OCI-LY7 (cell line): Measurements from ENCODE around the gene CCDC74A. TPM values are rescaled to one million over a fixed set of nuclear protein-coding genes. Genes with fewer than 3 reads are reported as not detected.
"Not testable (repeated sequence)": the region's sequence is repeated elsewhere in the genome, so short reads cannot be mapped to it uniquely, and the experiment has no call there.

Experiments used
- BruUV-seq: library from RNA; stranded (reverse); fragments of 400-500 nt; replicated peaks from 2 replicates; lab custom pipeline; 2021; lab: Mats Ljungman, UMichigan
- CTCF ChIA-PET: fragments of 300-600 bp; sonication (Branson Sonifier 250); formaldehyde crosslinking; loops from one replicate; lab custom pipeline; 2022; ENCODE audit warnings: antibody characterized with exemption; ENCODE audit not compliant: unreplicated experiment; lab: Charles Lee
- POLR2A ChIA-PET: fragments of 300-600 bp; sonication (Branson Sonifier 250); formaldehyde crosslinking; loops from one replicate; lab custom pipeline; 2022; ENCODE audit warnings: antibody characterized with exemption; lab: Charles Lee
- DNase-seq: peaks from one replicate; pipeline ENCODE4 v3.0.0-alpha.2; 2015; ENCODE audit warnings: low spot score
- H2AFZ ChIP-seq: fragments of 200-600 bp; sonication (generic), shearing (Covaris generic); 2 replicates; pipeline ENCODE4 v1.6.1; 2014; ENCODE audit warnings: mild to moderate bottlenecking, antibody characterized with exemption, low read length, moderate library complexity
- H3K27ac ChIP-seq: fragments of 200-600 bp; sonication (generic); 2 replicates; pipeline ENCODE4 v1.5.1; 2014; ENCODE audit warnings: mixed run types, low read depth, mild to moderate bottlenecking, moderate library complexity, low read length, inconsistent platforms; ENCODE audit not compliant: poor library complexity, severe bottlenecking
- H3K36me3 ChIP-seq: fragments of 200-600 bp; sonication (generic); 2 replicates; pipeline ENCODE4 v1.6.1; 2014; ENCODE audit warnings: mild to moderate bottlenecking, antibody characterized with exemption, low read length, moderate library complexity, mixed read lengths; ENCODE audit not compliant: insufficient read depth
- H3K4me1 ChIP-seq: fragments of 200-600 bp; sonication (generic); 2 replicates; pipeline ENCODE4 v1.5.1; 2014; ENCODE audit warnings: mild to moderate bottlenecking, low read length; ENCODE audit not compliant: insufficient read depth, poor library complexity, severe bottlenecking
- H3K4me2 ChIP-seq: fragments of 200-600 bp; sonication (generic); 2 replicates; pipeline ENCODE4 v1.6.1; 2014; ENCODE audit warnings: mild to moderate bottlenecking, low read length
- H3K4me3 ChIP-seq: fragments of 200-600 bp; sonication (generic); 2 replicates; pipeline ENCODE4 v1.5.1; 2014; ENCODE audit warnings: mild to moderate bottlenecking, low read depth, low read length; ENCODE audit not compliant: poor library complexity, severe bottlenecking
- H3K79me2 ChIP-seq: fragments of 200-600 bp; sonication (generic); 2 replicates; pipeline ENCODE4 v1.6.1; 2016; ENCODE audit warnings: low read depth, mild to moderate bottlenecking, low read length, moderate library complexity, mixed read lengths; ENCODE audit not compliant: insufficient read depth
- H3K9me2 ChIP-seq: fragments of 200-600 bp; sonication (generic); 2 replicates; pipeline ENCODE4 v1.6.1; 2016; ENCODE audit warnings: mild to moderate bottlenecking, low read length, mixed read lengths; ENCODE audit not compliant: insufficient read depth
- H3K9me3 ChIP-seq: fragments of 200-600 bp; sonication (generic); 2 replicates; pipeline ENCODE4 v1.6.1; 2014; ENCODE audit warnings: mild to moderate bottlenecking, mixed run types, low read length, mixed read lengths
- H4K20me1 ChIP-seq: fragments of 200-600 bp; sonication (generic); 2 replicates; pipeline ENCODE4 v1.6.1; 2014; ENCODE audit warnings: mild to moderate bottlenecking, antibody characterized with exemption, low read length, moderate library complexity, mixed read lengths; ENCODE audit not compliant: insufficient read depth
- EZH2phosphoT487 ChIP-seq: fragments of 200-600 bp; sonication (generic); IDR thresholded peaks from 2 replicates; pipeline ENCODE4 v1.6.1; 2018; ENCODE audit warnings: low read depth, borderline replicate concordance, mild to moderate bottlenecking, mixed run types, antibody characterized with exemption, low read length, moderate library complexity, mixed read lengths
- intact Hi-C: fragments of 100-400 bp; cut with micrococcal nuclease; formaldehyde crosslinking; loops from one replicate; pipeline ENCODE4 v1.10.0; 2022; ENCODE audit not compliant: unreplicated experiment
- total RNA-seq, 2 experiments: library from RNA; depleted of rRNA in 1 of 2; stranded (reverse); fragments of >200 nt in 1 of 2; shearing (Covaris generic) in 1 of 2; gene quantifications; 2 replicates each; pipeline ENCODE4 v1.2.3, GENCODE V29; 2014 to 2022
- TF ChIP-seq, protein P1 (sequence below): fragments of 200-600 bp; sonication (generic); conservative IDR thresholded peaks from 2 replicates; pipeline ENCODE4 v1.5.1; 2014; ENCODE audit warnings: mild to moderate bottlenecking, antibody characterized with exemption, low read length, moderate library complexity, mixed read lengths

Gene CCDC74A
- total RNA-seq, 2 experiments from 2014 or later: 27.1 to 57.4 TPM

DNA sequence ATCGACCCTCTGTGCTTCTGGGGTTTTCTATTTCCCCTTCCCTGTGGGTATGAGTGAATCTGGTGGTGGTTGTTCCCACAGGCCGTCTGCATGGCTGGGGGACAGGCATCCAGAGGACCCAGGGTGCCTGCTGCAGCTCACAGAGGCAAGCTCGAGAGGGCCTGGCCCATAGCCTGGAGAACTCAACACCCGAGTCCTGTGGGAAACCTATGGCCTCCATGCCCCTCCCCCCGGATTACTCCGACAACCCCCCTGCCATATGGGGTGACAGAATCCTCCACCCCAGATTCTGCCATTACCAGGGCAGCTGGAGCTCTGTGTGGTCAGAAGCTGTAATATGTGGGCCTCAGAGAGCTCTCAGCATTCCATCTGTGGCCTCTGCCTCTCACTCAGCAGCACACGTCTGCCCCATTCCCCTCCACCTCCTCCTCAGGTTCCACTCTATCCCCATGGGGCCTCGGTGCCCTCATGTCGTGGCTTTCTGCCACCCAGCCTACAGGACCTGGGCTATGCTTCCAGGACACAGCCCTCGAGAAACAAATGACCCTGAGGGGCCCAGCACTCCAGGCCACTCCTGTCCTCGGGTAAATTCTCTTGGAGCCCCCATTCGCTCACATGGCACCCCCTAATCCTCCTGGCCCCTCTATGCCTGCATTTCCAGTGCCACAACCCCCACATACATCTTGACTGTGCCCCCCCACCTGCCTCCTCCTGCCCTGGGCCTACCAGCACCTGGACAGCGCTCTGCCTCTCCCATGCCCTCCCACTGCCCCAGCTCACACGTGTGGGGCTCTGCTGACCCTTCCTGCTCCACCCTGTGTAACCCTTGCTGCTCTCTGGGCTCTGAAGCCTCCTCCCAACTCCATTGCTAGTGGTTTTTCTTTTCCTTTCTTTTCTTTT is 39.1 kb upstream of the CCDC74A start:
- H3K36me3 ChIP-seq: peaks cover 52% of the 10 kb centered on the region
- no peak overlapping the region for H3K4me2 ChIP-seq
- H4K20me1 ChIP-seq: peaks cover 3% of the 10 kb centered on the region
- no peak overlapping the region for H3K4me3 ChIP-seq
- intact Hi-C loops: no loop called here
- no peak overlapping the region for H2AFZ ChIP-seq
- no peak overlapping the region for H3K27ac ChIP-seq
- BruUV-seq: no TSS peak
- TF ChIP-seq, protein P1, sequence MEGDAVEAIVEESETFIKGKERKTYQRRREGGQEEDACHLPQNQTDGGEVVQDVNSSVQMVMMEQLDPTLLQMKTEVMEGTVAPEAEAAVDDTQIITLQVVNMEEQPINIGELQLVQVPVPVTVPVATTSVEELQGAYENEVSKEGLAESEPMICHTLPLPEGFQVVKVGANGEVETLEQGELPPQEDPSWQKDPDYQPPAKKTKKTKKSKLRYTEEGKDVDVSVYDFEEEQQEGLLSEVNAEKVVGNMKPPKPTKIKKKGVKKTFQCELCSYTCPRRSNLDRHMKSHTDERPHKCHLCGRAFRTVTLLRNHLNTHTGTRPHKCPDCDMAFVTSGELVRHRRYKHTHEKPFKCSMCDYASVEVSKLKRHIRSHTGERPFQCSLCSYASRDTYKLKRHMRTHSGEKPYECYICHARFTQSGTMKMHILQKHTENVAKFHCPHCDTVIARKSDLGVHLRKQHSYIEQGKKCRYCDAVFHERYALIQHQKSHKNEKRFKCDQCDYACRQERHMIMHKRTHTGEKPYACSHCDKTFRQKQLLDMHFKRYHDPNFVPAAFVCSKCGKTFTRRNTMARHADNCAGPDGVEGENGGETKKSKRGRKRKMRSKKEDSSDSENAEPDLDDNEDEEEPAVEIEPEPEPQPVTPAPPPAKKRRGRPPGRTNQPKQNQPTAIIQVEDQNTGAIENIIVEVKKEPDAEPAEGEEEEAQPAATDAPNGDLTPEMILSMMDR: no peak
- no peak for TF ChIP-seq EZH2phosphoT487
- H3K9me2 ChIP-seq: no peaks in the 10 kb centered on the region
- no peaks in the 10 kb centered on the region for H3K9me3 ChIP-seq
- peaks cover 55% of the 10 kb centered on the region for H3K79me2 ChIP-seq
- POLR2A ChIA-PET: interaction anchor here (0.6 to 0.7 kb wide), 2 partner anchors 33 to 1314 kb away, joined by 3 read pairs; no protein-coding TSS in a partner anchor
- CTCF ChIA-PET: no interaction called here
- peaks cover 11% of the 10 kb centered on the region for H3K4me1 ChIP-seq
- no peak for DNase-seq

DNA sequence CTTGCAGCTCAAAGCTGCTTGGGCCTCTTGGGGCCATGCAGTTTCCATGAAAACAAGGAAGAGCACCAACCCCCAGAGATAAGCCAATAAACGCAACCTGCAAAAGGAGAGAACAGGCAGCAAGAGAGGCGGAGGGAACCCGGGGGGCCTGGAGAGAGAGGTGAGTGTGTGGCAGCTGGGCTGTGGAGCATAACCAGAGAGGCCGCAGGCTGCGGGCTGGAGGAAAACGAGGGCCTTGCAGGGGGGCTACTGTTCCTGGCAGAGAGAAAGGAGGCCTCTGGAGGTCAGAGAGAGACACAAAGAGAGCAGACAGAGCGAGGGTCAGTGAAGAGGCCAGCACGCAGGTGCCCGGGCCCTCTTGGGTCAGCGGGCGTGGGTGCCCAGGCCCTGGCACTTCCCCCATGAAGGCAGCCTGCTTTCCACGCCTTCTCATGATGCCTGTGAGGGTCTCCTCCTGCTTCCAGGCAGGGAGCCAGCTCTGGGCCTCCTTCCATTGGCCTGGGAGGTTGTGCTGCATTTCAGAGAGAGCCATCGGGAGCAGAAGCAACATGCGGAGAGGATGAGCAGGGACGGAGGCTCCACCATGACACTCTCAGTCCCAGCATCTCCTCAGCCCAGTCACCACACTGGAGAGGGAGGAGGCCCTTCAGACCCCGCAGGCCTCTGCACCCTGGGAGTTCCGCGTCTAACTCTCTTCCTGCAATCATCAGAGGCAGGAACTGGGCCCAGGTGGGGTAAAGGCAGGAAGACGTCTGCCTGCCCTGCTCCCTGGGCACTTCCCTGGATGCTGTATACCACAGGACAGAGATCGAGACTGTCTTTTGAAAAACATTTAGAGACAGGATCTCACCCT is 36.8 kb upstream of the CCDC74A start:
- Histone ChIP-seq H3K36me3 (peaks cover 54% of the 10 kb centered on the region), H3K4me2 (peak overlapping the region; percentile 79), H3K79me2 (peaks cover 78% of the 10 kb centered on the region), H3K4me1 (peaks cover 25% of the 10 kb centered on the region), H4K20me1 (peaks cover 21% of the 10 kb centered on the region), H3K27ac (peak overlapping the region; percentile 83), H2AFZ (0 out of 2 replicates have a peak overlapping the region, but pooled peaks have one; percentile 21), H3K4me3 (peak overlapping the region; percentile 83)
- H3K9me3 ChIP-seq, BruUV-seq, CTCF ChIA-PET, POLR2A ChIA-PET, H3K9me2 ChIP-seq: not testable (repeated sequence)
- intact Hi-C loops: loop anchor here (5.0 to 10.0 kb wide), 3 partner anchors 344 to 654 kb away; partner anchors contain the start of gene PLEKHB2
- DNase-seq: peak; percentile 65

DNA sequence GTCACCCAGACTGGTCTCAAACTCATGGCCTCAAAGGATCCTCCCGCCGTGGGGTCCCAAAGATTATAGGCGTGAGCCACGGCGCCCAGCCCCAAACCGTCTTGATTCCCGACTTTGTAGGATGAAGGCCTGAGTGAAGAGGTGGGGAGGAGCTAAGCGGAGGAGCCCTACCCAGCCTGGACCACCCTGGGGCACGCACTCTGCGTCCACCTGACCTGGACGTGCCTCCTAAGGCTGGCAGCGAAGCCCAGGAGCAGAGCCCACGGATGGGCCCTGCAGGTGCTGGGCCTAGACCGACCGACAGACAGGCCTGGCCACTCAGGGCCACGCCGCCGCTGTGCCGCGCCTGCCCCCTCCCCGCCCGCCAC is 36.2 kb upstream of the CCDC74A start:
- POLR2A ChIA-PET, DNase-seq: not testable (repeated sequence)

DNA sequence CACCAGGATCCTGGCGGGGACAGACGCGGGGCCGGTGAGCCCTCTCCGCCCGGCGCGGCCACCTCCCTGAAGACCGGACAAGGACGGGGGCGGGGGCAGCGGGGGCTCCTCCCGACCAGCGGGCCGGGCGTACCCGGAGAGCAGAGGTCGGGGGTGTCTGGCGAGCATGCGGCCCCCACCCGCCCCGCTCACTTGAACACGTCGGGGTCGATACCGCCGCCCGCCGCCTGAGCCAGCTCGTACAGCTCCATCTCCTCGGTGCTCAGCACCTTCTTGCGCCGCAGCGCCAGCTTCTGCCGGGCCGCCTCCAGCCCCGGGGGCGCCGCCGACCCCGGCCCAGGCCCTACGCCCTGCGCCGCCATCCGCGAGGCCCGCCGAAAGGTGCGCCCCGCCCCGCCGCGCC is 35.7 kb upstream of the CCDC74A start, which contains the start of gene MZT2A:
TSS of gene MZT2A (minus strand) at position 383 of the 403 bp plus-strand sequence. CDS start at position 362, 21 bp downstream.
- BruUV-seq, H3K9me3 ChIP-seq, DNase-seq, H3K9me2 ChIP-seq: not testable (repeated sequence)
- Histone ChIP-seq H3K36me3 (peaks cover 52% of the 10 kb centered on the region), H3K4me2 (peak within 1 kb of the TSS; percentile 84), H3K27ac (peak within 1 kb of the TSS; percentile 83), H3K79me2 (peaks cover 82% of the 10 kb centered on the region), H2AFZ (peak within 1 kb of the TSS; percentile 55; the same call in 1 of the 2 replicates), H4K20me1 (peaks cover 27% of the 10 kb centered on the region), H3K4me3 (peak within 1 kb of the TSS; percentile 83), H3K4me1 (peaks cover 30% of the 10 kb centered on the region)
- POLR2A ChIA-PET: interaction anchor here (0.6 to 2.4 kb wide), 2 partner anchors 191 to 372 kb away, joined by 3 to 8 read pairs; no protein-coding TSS in a partner anchor
- intact Hi-C loops: loop anchor here (1.0 to 10.0 kb wide), 6 partner anchors 35 to 653 kb away; partner anchors contain the start of genes CCDC74A and PLEKHB2
- CTCF ChIA-PET: interaction anchor here (2.0 kb wide), 1 partner anchor 180 kb away, joined by 11 read pairs; no protein-coding TSS in a partner anchor

More for the DNA sequence above, 36.2 kb upstream of the CCDC74A start:
- BruUV-seq, H3K9me3 ChIP-seq, CTCF ChIA-PET, H3K9me2 ChIP-seq: not testable (repeated sequence)
- Histone ChIP-seq H3K4me3 (peak overlapping the region; percentile 83), H2AFZ (0 out of 2 replicates have a peak overlapping the region, but pooled peaks have one; percentile 21), H3K79me2 (peaks cover 82% of the 10 kb centered on the region), H3K4me1 (peaks cover 30% of the 10 kb centered on the region), H3K36me3 (peaks cover 53% of the 10 kb centered on the region), H4K20me1 (peaks cover 27% of the 10 kb centered on the region), H3K4me2 (peak overlapping the region; percentile 79), H3K27ac (peak overlapping the region; percentile 83)
- intact Hi-C loops: loop anchor here (5.0 to 10.0 kb wide), 3 partner anchors 344 to 653 kb away; partner anchors contain the start of gene PLEKHB2
